ENCODE results near the gene URI1. TPM values are rescaled to one million over a fixed set of nuclear protein-coding genes. Genes with fewer than 3 reads are reported as not detected.
"Not testable (repeated sequence)": the region's sequence is repeated elsewhere in the genome, so short reads cannot be mapped to it uniquely, and the experiment has no call there.

Gene URI1
- polyA plus RNA-seq, 3 donors, result 96.9 to 114 (median 107) TPM

DNA sequence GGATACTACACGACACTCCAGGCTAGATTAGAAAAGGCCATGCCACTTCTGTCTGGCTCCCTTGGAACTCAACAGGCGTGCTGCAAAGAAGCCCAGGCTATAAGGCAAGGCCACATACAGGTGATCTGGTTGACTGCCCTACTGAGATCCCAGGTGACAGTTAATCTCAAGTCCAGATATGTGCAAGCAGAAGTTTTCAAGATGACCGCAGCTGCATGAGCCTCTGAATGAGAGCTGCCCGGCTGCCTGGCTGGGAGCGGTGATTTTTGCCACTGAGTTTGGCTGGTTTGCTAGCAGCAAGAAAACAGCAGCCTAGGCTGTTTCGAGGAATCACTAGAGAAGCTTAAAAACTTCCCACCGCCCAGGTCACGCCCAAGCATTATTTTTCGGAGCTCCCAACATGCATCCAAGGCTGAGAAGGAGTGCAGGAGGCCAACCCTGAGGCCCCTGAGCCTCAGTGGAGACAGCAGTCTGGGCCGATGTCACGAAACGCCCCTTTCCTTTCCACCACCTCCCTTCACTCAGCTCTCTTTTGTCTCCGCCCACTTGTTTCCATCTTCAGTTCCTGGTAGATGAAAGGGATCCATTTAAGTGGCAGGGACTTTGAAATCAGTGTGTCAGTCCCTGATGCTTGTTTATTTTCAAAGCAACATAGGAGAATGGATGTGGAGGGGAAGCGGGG lies 14.0 kb upstream of the URI1 start:
- no peak for DNase-seq (ENCODE audit: extremely low read depth in 1 of 11, low read depth in 9 of 11, low spot score in 4 of 11)

DNA sequence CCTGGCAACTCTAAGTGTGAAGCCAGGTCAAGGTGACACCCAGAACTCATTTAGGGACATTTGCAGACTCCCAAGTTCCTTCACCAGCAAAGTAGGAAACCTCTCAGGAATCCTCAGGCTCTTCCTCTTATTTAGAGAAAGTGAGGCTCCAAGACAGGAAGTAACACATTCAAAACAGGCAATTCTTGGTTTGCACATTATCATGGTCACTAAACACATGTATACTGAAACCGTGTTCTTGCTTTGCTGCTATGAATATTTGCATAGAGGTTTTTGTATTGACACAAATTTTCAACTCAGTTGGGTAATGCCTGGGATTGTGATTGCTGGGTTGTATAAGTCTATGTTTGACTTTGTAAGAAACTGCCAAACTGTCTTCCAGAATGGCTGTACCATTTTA lies 13.2 kb upstream of the URI1 start:
- no peak for DNase-seq (ENCODE audit: extremely low read depth in 1 of 11, low read depth in 9 of 11, low spot score in 4 of 11)

DNA sequence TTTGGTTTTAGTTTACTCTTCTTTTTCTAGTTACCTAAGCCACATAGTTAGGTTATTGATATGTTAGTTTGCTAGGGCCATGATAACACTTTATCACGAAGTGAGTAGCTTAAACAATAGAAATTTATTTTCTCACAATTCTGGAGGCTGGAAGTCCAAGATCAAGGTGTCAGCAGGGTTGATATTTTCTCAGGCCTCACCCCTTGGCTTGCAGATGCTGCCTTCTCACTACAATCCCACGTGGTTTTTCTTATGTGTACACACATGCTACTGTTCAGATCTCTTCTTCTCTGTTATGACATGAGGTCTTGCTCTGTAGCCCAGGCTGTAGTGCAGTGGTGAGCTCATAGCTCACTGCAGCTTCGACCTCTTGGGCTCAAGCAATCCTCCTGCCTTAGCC lies 7.8 kb upstream of the URI1 start:
- DNase-seq (ENCODE audit: extremely low read depth in 1 of 11, low read depth in 9 of 11, low spot score in 4 of 11), result no peak

DNA sequence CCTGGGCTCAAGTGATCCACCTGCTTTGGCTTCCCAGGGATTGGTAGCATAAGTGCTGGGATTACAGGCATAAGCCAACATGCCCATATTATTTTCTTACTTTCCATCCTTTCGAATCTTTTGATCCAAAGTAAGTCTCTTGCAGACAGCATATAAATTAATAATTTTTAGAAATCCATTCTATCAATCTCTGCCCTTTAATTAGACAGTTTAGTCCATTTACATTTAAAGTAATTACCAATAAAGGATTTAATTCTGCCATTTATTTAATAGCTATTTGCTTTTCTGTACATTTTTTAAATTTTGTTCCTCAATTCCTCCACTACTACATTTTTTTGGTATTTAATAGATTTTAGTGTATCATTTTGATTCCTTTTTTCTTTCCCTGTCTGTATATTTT lies 7.3 kb upstream of the URI1 start:
- DNase-seq (ENCODE audit: extremely low read depth in 1 of 11, low read depth in 9 of 11, low spot score in 4 of 11), result no peak

DNA sequence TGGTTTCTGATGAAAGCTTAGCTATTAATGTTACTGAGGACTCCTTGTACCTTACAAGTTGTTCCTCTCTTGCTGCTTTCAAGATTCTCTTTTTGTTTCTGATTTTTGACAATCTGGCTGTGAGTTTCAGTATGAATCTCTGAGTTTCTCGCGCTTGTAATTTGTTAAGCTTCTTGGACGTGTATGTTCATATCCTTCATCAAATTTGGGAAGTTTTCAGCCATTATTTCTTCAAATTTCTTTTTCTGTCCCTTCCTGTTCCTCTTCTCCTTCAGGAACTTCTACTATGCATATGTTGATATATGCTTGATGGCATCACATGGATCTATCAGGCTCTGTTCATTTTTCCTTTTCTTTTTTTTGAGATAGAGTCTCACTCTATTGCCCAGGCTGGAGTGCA lies 5.6 kb upstream of the URI1 start:
- DNase-seq (ENCODE audit: extremely low read depth in 1 of 11, low read depth in 9 of 11, low spot score in 4 of 11), result no peak

DNA sequence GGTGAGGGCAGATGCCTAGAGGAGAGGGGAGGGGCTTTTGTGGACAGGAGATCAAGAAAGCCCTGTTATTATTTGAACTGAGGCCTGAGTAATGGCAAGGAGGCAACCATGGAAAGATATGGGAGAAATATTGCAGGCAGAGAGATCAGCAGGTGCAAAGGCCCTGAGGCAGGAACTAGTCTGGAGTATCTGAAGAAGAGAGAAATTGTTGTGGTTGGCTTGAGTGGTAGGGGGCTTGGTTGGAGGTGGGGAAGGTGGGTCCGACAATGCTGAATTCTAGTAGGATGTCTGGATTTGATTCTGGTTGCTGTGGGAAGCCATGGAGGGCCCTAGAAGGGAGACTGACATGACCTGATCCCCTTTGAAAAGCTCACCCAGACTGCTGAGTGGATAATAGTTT lies 2.4 kb upstream of the URI1 start:
- DNase-seq (ENCODE audit: extremely low read depth in 1 of 11, low read depth in 9 of 11, low spot score in 4 of 11), result no peak

DNA sequence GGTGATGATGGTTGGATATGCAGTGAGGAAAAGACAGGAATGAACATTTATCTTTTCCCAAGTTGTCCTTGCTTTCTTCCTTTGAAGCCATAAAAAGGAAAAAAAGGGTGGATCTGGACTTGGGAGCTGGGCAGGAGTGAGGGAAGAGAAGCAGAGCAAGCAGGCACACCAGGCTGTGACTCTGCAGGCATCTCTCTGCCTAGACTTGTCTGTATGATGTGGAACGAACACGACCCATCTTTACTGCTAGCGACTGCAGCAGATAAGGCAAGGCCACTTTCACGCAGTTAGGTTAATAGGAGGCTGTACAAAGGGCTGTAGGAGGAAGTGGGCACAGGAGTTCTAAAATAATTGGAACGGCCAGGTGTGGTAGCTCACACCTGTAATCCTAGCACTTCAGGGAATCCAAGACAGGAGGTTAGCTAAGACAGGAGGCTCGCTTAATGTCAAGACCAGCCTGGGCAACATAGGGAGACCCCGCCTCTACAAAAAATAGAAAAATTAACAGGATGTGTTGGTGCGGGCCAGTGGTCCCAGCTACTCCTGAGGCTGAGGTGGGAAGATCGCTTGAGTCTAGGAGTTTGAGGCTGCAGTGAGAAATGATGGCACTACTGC lies 961 bp upstream of the URI1 start:
- no peak for DNase-seq (ENCODE audit: extremely low read depth in 1 of 11, low read depth in 9 of 11, low spot score in 4 of 11)

DNA sequence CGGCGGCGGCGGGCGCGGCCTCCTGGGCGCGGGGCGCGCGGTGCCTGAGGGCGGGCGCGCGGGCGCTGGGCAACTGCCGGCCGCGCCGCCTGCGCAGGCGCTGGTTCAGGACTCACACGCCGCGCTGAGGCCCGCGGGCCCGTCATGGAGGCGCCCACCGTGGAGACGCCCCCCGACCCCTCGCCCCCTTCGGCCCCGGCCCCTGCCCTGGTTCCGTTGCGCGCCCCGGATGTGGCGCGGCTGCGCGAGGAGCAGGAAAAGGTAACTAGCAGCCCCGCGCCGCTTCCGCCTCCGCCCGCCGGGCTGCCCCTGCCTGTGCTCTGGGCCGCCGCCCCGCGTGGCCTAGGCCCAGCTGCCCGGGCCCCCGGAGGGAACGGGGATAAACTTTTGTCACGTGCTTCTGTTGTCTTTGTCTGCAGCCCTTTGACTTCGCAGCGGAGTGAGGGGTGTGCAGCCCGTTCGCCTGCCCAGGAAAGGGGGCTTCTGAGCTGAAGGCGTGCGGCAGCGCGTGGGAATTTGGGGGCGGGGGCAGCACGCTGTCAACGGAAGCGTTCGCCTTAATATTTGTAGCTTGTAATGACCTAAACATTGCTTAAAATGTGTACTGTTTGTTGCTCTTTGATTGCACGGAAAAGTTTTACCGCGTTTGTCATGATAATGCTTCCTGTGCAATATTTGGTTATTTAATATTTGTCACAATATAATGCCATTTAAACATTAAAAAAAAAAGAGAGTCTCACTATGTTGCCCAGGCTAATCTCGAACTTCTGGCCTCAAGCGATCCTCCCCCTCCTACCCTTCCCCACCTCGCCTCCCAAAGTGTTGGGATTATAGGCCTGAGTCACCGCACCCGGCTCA lies 594 bp downstream of the URI1 start:
- DNase-seq (ENCODE audit: extremely low read depth in 1 of 11, low read depth in 9 of 11, low spot score in 4 of 11), result peak in 7 of 11 donors; percentile 12 to 31 (median 25)

DNA sequence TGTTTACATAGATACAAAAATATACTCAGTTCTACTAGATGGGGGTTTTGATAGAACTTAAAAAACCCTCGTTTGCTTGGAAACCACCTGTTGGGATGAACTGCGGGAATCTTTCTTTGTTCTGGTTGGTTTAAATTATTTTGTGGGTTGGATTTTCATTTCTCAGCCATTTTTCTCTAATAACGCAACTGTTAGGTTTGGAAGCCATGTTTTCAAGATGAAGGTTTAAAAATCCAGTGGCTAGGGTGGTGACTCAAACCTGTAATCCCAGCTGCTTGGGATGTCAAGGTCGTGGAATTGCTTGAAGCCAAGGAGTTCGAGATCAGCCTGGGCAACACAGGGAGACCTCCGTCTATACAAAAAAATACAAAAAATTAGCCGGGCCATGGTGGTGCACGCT lies 1.6 kb downstream of the URI1 start:
- no peak for DNase-seq (ENCODE audit: extremely low read depth in 1 of 11, low read depth in 9 of 11, low spot score in 4 of 11)

DNA sequence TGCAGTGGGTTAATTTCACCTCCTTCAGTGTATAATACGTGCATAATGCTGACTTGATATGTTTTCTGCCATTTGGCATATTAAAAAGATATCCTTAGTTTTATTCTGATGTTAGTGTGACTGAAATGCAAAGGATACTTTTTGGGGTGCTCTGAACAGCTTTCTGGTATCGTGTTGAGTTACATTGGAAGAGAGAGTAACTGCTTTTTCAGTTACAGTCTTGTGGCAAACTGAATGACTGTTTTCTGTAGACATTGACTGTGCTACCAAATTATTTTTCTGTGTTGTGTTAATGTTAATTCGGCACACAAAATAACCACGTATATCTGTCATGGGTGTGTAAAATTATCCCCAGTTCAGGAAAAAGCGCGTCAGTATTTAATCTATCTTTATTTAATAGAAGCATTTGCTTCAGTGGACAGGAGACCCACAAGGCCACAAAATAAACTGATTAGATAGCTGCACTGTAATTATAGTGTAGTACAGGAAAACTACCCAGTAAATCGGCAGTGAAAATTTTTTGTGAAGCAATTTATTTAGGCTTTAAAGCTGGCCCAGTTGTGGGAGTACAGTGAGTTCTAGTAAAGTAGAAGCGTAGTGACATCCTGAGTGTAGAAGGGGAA lies 2.5 kb downstream of the URI1 start:
- DNase-seq (ENCODE audit: extremely low read depth in 1 of 11, low read depth in 9 of 11, low spot score in 4 of 11), result no peak

DNA sequence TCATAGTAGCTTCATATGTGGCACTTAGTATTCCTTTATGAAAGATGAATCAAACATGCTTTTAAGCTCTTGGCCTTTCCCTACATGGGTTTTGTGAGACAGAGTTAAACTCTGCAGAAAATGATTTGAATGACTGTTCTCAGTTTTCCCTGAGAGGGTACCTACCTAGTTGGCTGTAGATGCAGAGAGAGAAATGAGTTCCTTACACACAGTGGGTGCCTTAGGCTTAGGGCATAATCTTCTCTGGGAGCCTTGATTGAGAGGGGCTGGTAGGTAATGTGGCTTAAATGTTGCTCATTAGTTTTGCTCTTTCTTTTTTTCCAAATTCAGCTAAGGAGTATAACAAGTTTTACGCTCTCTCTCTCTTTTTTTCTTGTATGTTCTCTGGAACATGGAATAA lies 3.0 kb downstream of the URI1 start:
- no peak for DNase-seq (ENCODE audit: extremely low read depth in 1 of 11, low read depth in 9 of 11, low spot score in 4 of 11)

DNA sequence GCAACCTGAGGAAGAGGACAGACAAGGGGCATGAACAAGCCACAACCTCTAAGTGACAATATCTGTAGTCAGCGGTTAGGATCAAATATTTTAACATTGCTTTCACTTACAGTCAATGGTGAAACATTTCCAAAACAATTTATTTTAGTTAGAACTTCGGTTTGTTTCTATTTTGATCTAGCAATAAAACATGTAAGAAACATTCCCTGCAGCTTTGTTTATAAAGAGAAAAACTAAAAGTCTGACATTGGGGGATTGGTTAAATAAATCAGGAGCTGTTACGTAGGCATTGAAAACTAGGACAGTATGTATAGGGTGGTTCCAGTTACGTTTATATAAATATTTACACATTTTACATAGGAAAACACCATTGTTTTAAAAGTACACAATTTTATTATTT lies 3.4 kb downstream of the URI1 start:
- no peak for DNase-seq (ENCODE audit: extremely low read depth in 1 of 11, low read depth in 9 of 11, low spot score in 4 of 11)

DNA sequence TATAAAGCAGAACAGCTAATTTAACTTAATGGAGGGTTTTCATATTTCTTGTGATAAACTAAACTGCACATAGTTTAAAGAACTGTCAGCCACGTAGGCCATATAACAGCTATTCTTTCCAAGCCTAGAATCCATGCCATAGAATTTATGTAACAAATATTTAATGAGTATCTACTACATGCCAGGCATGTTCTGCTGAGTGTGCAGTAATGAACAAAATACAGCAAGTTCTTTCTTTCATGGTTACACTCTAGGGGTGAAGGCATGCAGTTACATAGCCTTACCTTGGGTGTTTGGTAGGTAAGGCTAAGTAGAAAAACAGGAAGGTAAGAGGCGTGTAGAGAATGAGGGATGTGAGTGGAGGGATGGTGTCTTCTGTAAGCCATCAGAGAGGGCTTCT lies 4.6 kb downstream of the URI1 start:
- no peak for DNase-seq (ENCODE audit: extremely low read depth in 1 of 11, low read depth in 9 of 11, low spot score in 4 of 11)

DNA sequence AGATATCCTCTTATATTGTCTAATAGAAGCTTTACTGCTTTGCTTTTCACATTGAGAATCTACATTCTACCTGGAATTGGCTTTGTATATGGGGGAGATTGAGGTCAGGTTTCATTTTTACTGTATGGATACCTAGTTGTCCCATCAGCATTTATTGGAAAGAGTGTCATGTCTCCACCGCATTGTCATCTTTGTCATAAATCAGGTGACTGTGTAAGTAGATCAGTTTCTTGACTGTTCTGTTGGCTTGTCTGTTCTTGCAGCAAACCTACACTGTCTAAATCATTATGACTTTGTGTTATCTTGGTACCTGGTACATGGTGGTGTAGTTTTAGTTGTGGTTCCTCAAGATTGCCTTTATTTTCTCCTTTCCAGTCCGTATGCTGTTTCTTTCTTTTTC lies 5.8 kb downstream of the URI1 start:
- DNase-seq (ENCODE audit: extremely low read depth in 1 of 11, low read depth in 9 of 11, low spot score in 4 of 11), result no peak

DNA sequence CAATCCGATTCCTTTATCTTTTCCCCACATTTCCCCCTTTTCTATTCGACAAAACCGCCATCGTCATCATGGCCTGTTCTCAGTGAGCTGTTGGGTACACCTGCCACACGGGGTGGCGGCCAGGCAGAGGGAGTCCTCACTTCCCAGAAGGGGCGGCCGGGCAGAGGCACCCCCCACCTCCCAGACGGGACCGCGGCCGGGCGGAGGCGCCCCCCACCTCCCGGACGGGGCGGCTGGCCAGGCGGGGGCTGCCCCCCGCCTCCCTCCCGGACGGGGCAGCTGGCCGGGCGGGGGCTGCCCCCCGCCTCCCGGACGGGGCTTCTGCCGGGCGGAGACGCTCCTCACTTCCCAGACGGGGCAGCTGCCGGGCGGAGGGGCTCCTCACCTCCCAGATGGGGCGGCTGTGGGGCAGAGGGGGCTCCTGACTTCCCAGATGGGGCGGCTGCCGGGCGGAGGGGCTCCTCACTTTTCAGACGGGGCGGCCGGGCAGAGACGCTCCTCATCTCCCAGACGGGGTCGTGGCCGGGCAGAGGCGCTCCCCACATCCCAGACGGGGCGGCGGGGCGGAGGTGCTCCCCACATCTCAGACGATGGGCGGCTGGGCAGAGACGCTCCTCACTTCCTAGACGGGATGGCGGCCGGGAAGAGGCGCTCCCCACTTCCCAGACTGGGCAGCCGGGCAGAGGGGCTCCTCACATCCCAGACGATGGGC lies 6.9 kb downstream of the URI1 start:
- not testable (repeated sequence) for DNase-seq (ENCODE audit: extremely low read depth in 1 of 11, low read depth in 9 of 11, low spot score in 4 of 11)

DNA sequence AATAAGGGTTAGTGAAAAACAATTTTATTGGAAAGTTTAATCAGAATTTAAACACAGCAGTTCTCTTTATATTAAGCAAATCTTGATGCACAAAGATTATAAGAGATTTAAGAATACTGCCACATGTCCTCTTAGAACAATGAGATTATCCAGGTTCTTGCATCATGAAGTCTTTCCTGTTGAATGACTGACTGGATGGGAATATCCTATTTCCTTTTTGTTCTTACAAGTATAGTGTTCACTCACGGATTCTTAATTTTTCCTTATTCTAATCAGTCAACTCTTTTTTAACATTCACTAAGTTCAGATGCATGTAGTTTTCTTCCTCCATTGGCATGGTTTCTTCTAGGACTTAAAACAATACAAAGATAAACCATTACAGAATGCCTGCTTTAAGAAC lies 10.1 kb downstream of the URI1 start:
- no peak for DNase-seq (ENCODE audit: extremely low read depth in 1 of 11, low read depth in 9 of 11, low spot score in 4 of 11)

DNA sequence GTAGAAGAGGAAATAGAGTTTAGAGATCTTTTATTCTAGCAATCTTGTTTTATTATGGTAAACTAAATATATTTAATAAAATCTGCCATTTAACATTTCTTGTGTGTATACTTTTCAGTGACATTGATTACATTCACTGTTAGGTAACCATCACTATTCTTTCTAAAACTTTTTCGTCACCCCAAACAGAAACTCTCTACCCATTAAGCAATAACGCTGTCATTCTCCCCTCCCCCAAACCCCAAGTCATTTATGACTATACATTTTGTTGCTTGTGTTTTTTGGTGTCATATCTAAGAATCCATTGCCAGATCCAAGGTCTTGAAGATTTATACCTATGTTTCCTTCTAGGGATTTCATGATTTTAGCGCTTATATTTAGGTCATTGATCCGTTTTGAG lies 10.6 kb downstream of the URI1 start:
- DNase-seq (ENCODE audit: extremely low read depth in 1 of 11, low read depth in 9 of 11, low spot score in 4 of 11), result no peak

DNA sequence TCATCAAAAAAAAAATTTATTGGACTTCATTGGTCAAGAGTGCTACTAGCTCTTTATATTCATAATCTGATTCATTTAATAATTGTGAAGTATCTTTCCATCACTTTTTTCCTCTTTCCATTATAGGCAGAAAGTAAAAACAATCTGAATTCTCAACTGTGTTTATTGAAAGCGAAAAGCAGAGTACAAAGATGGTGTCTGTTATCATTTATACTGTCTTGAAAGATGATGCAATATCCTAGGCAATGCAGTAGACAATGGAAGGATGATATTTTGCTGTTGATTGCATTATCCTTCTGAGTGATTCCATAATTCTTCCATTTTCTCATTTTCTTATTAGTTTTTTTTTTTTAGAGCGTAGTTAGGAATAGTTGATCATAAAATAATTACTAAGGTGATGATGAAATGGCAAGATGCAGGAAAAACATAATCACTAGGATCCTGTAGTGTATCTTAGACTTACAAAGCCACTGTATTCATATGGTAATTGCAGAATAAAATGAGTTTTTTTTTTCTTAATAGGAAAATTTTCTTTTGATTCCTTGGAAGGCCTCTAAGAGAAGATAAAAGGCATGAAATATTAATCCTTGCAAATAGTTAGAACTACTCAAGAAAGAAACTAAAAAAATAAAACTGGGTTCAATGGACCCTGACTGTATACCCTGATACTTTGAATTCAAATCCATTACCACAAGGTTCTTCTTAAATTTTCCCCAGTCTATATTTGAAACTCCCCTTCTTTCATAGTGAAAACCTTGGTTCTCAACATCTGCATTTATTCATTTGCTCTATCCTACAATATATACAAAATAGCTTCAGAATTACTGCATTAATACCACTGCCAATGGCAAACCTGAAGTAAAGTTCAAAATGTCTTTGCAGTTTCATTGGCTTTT lies 11.6 kb downstream of the URI1 start:
- DNase-seq (ENCODE audit: extremely low read depth in 1 of 11, low read depth in 9 of 11, low spot score in 4 of 11), result no peak
